GM12872 (cell line): Measurements from ENCODE around the gene WASF1.

ENCODE experiments used
- CTCF ChIP-seq: IDR thresholded peaks from 3 replicates; pipeline ENCODE4 v1.5.1; 2011; ENCODE audit warnings: low read depth, mild to moderate bottlenecking, low read length, moderate library complexity; ENCODE audit not compliant: insufficient read depth

The WASF1 gene

GRCh38 chr6:110055387-110055735 is 124.1 kb downstream of the WASF1 start:
- TF ChIP-seq CTCF: no peak

- TF ChIP-seq CTCF: no peak
Observed at GRCh38 chr6:110054664-110055386, 124.6 kb downstream of the WASF1 start.

- peak; percentile 59 for TF ChIP-seq CTCF
Observed at GRCh38 chr6:110053395-110054240, 125.9 kb downstream of the WASF1 start.

GRCh38 chr6:110050440-110050813 is 129.0 kb downstream of the WASF1 start:
- no peak for TF ChIP-seq CTCF
